Epithelial cell of esophagus (primary cell): Measurements from ENCODE around the gene SMPD3.

Source experiments
- DNase-seq: peaks from one replicate; pipeline ENCODE4 v3.0.0; 2010; ENCODE audit warnings: low read depth
- H3K4me3 ChIP-seq: 2 replicates; pipeline ENCODE4 v1.5.1; 2011; ENCODE audit warnings: mild to moderate bottlenecking, low read length, control low read depth
- TF ChIP-seq, protein P1 (sequence below): IDR thresholded peaks from 2 replicates; pipeline ENCODE4 v1.5.1; 2011; ENCODE audit warnings: low read depth, mild to moderate bottlenecking, low read length, control low read depth, inconsistent platforms; ENCODE audit not compliant: insufficient read depth; ENCODE audit errors: missing control alignments

The SMPD3 gene

DNA sequence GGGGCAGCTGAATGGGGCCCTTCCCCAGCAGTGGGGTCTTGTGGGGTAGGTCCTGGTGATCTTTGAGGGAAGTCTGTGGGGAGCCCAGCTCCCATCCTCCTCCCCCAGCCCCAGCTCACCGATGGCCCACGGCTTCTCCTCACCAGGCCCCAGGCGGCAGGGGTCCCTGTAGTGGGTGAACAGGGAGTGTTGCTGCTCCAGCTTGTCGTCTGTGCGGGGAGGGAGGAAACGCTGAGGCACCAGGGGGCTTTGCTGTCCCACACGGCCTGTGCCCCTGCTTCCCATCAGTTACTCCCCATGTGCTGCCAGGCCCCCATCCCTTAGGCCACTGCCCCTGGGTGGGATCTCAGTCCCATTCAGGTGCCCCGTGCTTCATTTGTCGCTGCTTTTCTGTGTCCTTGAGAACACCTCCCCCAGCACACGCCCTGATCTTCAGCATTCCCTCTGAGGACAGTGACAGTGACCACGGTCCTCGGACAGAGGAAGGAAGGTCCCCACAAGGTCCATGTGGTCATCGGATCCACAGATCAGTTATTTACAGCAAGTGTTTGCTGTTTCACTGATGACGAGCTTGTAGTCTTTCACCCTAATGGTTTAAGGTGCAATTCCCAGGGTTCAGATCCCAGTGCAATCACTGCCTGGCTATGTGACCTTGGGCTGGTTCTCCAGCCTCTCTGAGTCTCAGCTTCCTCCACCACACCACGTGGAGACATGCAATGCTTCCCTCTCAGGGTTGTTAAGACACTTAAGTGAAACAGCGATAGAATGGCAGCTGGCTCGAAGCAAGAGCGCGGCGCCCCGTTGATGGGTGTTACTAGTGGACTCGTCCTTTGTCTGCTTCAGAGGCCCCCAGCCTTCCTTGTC is 84.4 kb downstream of the SMPD3 start:
- no peak overlapping the region for H3K4me3 ChIP-seq
- TF ChIP-seq, protein P1, sequence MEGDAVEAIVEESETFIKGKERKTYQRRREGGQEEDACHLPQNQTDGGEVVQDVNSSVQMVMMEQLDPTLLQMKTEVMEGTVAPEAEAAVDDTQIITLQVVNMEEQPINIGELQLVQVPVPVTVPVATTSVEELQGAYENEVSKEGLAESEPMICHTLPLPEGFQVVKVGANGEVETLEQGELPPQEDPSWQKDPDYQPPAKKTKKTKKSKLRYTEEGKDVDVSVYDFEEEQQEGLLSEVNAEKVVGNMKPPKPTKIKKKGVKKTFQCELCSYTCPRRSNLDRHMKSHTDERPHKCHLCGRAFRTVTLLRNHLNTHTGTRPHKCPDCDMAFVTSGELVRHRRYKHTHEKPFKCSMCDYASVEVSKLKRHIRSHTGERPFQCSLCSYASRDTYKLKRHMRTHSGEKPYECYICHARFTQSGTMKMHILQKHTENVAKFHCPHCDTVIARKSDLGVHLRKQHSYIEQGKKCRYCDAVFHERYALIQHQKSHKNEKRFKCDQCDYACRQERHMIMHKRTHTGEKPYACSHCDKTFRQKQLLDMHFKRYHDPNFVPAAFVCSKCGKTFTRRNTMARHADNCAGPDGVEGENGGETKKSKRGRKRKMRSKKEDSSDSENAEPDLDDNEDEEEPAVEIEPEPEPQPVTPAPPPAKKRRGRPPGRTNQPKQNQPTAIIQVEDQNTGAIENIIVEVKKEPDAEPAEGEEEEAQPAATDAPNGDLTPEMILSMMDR: no peak
- DNase-seq: no peak

DNA sequence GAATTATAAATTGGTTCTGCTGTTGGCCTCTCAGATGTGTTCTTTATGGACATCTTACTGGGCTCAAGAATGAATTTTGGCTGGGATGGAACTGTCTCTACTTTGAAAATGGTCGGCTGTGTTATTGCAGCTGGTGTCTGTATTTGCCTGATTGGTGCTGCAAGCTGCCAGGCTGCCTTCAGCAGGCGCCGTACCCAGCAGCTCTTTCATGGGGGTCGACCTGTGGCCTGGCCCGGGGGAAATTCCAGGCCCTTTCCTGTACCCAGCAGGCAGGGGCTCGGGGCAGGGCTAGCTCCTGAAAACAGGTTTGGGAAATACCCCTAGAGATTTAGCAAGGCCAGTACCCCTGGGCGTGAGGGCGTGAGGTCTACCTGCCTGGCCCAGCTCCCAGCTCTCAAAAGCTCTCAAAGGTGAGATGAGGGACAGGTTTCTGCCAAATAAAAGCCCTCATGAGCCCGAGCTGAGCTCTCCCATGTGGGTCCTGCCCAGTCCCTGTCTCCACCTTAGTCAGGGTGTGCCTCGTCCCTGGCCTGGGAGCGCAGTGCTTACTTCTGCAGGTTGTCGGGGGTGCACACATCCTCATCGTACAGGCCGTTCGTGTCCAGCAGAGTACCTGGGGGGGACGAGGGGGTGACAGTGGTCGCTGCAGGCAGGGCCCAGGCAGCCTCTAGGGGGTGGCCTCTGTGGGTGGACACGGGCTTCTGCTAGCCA is 85.2 kb downstream of the SMPD3 start:
- DNase-seq: no peak
- TF ChIP-seq, protein P1: no peak
- H3K4me3 ChIP-seq: no peak overlapping the region

DNA sequence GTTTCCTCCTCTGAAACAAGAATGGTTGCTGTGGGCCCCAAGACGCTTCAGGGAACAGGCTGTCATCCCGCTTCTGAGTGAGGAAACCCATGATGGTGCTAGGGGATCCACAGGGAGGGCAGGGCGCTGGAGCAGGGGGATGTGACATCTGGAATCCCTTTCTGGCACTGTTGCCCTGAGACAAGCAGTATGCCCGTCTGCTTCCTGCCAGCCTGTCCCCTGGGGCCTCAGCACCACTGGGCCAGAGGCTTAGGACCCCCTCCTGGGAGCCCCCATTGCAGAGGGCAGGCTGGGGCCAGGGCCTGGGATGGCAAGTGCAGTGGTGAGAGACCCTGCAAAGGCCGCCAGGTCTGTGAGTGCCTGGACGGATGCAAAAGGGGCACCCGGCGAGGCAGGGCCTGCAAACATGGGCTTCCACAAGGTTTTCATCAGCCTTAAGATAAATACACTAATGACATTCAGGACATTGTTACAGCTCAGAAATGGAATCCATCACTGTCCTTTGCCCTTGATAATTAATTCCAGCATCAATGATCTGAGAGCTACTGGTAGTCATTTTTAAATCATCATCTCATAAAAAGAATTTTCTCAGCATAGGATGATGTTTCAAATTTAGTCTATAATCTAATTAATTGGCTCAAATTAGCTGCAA is 85.9 kb downstream of the SMPD3 start:
- no peak for DNase-seq
- TF ChIP-seq, protein P1: no peak
- H3K4me3 ChIP-seq: no peak overlapping the region

DNA sequence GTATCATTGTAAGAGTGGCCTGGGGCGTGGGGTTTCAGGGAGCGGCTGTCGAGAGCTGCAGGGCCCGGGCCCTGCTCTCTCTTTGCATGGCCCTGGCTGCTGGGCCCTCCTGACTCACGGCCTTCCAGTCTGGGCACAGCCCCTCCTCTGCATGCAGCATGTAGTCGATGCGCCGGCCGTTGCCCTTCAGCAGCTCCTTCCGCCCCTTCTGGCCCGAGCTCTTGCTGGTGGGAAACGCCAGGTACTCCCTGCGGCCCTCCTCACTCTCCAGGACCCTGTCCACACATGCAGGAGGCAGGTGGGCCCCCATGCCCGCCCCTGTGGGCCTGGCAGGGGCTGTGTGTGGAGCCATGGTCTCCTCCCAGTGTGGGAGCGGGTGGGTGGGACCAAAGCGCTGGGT is 86.8 kb downstream of the SMPD3 start:
- TF ChIP-seq, protein P1: no peak
- no peak overlapping the region for H3K4me3 ChIP-seq
- DNase-seq: peak; percentile 61

DNA sequence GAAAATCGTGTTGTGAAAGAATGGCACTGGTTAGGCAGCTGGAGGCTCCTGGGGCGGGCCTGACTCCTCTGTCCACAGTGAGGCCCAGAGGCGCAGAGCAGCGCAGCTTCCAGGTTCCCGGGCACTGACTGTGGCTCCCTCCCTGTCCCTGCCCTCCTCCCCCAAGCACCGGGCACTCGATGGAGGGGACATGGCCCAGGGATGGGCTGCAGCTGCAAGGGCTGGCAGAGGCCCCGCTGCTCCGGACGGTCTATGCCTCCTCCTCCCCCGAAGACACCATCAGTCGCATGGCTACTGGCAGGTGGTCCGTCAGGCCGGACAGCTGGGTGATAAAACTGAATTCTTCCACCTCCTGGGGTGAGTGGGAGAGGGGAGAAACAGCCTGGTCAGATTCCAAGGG is 87.4 kb downstream of the SMPD3 start:
- TF ChIP-seq, protein P1: no peak
- DNase-seq: no peak
- H3K4me3 ChIP-seq: no peak overlapping the region

DNA sequence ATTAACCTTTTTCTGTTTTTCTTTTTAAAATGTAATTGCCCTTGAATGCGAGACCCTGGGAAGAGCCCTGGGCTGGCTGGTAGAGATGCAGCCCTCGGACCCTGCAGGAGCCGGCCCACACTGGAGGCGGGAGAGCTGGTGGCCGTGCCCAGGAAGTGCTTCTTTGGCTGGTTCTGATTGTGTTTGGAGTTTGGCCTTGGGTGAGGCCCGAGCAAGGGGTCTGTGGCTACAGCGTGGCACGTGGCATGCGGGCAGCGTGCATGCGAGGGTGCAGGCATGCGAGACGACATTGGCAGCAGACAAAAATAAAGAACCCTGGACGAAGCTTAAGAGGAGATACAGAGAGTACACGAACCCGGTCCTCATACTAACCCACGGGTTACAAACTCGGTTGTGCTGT is 87.8 kb downstream of the SMPD3 start:
- DNase-seq: no peak
- TF ChIP-seq, protein P1: no peak
- no peak overlapping the region for H3K4me3 ChIP-seq
